Fibroblast of the aortic adventitia (primary cell): ENCODE data around the gene ZNF181. TPM values are rescaled to one million over a fixed set of nuclear protein-coding genes. Genes with fewer than 3 reads are reported as not detected.
"Not testable (repeated sequence)": the region's sequence is repeated elsewhere in the genome, so short reads cannot be mapped to it uniquely, and the experiment has no call there.

ENCODE experiments used
- DNase-seq: peaks from one replicate; pipeline ENCODE4 v3.0.0-alpha.2; 2010; ENCODE audit warnings: low read depth
- H3K4me3 ChIP-seq: 2 replicates; pipeline ENCODE4 v1.5.1; 2011; ENCODE audit warnings: low read depth, mild to moderate bottlenecking, control low read depth, low read length, moderate library complexity
- CTCF ChIP-seq: IDR thresholded peaks from 2 replicates; pipeline ENCODE4 v1.5.1; 2011; ENCODE audit warnings: mild to moderate bottlenecking, low read length, control low read depth, inconsistent platforms; ENCODE audit not compliant: insufficient read depth
- total RNA-seq: library from RNA; depleted of rRNA; stranded (reverse); fragments of >200 nt; gene quantifications from 2 replicates; pipeline ENCODE4 v1.2.3, GENCODE V29; 2012; ENCODE audit warnings: low replicate concordance

ZNF181 gene
- total RNA-seq, result 19.4 and 55.4 TPM in 2 replicates

- no peak for TF ChIP-seq CTCF
- DNase-seq, result peak; percentile 90
Observed at GRCh38 chr19:34733746-34734536, at the start of gene ZNF181. ZNF181 (plus strand) TSS chr19:34734243; CDS start chr19:34735038, 795 bp downstream.

DNA sequence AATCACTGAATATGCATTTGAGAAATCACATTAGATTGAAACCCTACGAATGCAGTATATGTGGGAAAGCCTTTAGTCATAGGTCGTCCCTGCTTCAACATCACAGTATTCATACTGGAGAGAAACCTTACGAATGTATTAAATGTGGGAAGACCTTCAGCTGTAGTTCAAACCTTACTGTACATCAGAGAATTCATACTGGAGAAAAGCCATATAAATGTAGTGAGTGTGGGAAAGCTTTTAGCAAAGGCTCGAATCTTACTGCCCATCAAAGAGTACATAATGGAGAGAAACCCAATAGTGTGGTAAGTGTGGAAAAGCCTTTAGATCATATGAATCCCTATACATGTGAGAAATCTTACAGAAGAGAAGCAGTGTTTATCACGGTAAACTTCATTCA is 48.8 kb upstream of the ZNF181 start:
- H3K4me3 ChIP-seq, DNase-seq: not testable (repeated sequence)

More at GRCh38 chr19:34733746-34734536, at the start of gene ZNF181:
- peak within 1 kb of the TSS; percentile 72 for H3K4me3 ChIP-seq

DNA sequence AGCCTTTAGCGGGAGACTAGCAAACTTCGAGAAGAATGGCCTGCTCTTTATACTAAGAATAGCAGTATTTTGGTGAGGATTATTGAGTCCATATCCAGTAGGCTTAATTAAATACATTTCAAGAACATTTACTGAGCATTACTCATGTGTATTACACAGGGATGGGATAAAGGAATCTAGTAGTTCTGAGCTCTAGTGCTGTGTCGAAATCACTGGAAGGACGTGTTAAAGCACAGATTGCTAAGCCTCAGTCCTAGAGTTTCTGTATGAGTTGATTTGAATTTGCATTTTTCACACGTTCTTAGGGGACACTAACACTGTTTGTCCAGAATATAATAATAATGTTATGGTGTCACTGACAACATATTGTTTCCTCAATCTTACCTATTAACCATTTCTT is 47.6 kb upstream of the ZNF181 start:
- DNase-seq, result no peak
- no peak for TF ChIP-seq CTCF
- H3K4me3 ChIP-seq, result no peak overlapping the region

DNA sequence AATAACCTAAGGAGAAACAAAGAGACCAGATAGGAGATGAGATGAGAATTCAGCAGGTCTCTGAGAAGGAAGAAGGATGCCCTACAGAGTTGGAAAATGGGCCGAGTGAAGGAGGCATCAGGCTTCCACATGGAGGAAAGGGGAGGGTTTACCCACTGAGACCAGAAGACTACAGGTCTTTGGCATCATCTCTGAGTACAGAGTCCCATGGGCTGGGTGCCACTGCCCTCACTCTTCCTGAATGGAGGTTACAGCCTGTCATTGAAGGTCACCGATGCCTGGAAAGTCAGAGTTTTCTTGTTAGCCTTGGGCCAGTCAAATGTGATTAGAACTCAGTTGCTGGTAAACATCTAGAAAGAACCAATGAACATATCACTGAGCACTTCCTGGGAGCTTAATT is 46.7 kb upstream of the ZNF181 start:
- DNase-seq, result no peak
- no peak for TF ChIP-seq CTCF
- H3K4me3 ChIP-seq, result no peak overlapping the region

DNA sequence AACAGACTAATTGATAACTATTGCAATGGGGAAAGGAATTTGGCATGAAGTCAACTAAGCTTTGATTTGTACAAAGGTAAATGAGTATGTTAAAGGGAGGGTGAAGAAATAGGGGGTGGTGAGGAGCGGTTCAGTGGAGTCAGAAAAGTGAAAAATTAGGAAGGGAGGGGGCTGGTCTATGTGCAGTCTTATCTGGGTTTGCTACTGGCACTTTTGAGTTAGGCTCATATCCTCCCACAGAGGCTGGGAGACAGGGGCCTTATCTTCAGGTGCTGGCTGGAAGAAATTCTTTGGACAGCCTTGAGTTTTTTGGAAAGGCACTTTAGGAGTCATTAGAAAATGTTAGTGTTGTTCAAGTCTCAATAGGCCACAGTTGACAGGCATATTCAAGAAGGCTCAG is 45.5 kb upstream of the ZNF181 start:
- no peak overlapping the region for H3K4me3 ChIP-seq
- no peak for TF ChIP-seq CTCF
- no peak for DNase-seq

GRCh38 chr19:34690372-34690771 is 43.7 kb upstream of the ZNF181 start:
- H3K4me3 ChIP-seq, result no peak overlapping the region
- no peak for TF ChIP-seq CTCF
- no peak for DNase-seq

GRCh38 chr19:34692549-34692948 is 41.5 kb upstream of the ZNF181 start:
- no peak overlapping the region for H3K4me3 ChIP-seq
- DNase-seq, result no peak
- TF ChIP-seq CTCF, result no peak
